ENCODE results near the gene RNF26.

The RNF26 gene

DNA sequence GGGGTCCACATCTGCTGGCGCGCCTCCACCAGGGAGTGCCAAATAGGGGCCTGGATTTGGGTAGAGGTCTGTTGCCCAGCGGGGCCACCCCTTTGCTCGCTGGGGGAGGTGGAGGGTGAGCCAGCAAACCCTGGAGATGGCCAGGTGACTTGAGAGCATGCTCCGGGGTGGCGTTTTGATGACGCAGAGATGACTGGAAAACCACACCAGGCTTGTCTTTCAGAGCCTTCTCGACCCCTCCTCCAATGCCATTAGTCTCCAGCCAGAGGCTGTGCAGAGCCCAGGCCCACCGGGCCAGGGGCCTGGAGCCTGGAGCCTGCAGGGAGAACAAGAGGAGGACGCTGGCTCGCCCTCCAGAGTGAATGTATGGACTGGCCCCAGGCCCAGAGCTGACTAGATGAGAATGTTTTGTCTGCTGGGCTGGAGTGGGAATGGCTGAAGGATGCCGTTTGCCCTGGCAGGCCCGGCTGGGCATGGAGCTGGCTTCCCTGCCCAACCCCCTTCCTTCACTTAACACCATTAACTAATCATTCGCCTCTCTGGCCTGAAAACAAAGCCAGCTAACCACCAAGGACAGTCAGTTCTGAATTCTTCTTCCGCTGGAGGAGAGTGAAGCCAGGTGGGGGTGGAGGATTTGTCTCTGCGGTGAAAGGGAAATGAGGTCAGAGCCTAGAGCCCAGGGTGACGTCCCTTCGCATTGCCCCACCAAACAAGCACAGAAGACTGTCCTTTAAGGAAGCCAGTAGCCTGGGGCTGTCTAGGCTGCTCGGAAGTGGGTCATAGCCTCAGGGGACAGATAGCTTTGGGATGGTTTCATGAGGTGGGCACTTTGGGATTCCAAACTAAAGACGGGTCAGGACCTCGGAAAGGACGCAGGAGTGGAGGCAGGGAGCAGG, 15.8 kb upstream of the RNF26 start:
- TF ChIP-seq, protein P1, sequence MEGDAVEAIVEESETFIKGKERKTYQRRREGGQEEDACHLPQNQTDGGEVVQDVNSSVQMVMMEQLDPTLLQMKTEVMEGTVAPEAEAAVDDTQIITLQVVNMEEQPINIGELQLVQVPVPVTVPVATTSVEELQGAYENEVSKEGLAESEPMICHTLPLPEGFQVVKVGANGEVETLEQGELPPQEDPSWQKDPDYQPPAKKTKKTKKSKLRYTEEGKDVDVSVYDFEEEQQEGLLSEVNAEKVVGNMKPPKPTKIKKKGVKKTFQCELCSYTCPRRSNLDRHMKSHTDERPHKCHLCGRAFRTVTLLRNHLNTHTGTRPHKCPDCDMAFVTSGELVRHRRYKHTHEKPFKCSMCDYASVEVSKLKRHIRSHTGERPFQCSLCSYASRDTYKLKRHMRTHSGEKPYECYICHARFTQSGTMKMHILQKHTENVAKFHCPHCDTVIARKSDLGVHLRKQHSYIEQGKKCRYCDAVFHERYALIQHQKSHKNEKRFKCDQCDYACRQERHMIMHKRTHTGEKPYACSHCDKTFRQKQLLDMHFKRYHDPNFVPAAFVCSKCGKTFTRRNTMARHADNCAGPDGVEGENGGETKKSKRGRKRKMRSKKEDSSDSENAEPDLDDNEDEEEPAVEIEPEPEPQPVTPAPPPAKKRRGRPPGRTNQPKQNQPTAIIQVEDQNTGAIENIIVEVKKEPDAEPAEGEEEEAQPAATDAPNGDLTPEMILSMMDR (IDR thresholded peaks at IDR 0.05; ENCODE audit: borderline replicate concordance, control extremely low read depth, extremely low read depth, insufficient read depth, missing control alignments): no peak
- in situ Hi-C loops (cut with MboI; ENCODE audit: low sequenced_read_pairs, unreplicated experiment): no loop called here
- DNase-seq (ENCODE audit: low spot score): peak; percentile 86

DNA sequence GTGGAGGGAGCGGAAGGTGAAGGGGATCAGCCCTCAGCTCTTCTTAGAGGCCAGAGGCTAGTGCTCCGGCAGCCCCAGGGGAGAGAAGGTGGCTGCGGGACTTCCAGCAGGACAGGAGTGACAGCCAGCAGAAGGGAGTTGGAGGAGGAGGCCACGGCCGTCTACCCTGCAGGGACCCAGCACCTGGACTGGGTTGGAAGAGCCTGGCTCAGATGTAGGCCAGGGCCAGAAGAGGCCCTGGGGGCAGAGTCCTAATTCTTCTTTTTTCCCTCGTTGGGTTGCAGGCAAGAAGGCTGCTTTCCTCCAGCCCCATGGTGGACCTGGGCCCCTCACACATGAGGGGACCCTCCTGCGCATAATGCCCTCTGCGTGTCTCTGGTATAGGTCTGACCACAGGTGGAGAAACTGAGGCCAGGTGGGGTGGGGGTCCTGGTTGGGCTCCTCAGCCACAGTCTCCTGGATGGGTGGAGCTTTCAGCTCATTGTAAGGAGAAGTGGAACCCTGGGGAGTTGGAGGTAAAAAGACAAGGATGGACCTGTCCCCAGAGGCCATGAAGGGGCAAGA, 15.1 kb upstream of the RNF26 start:
- in situ Hi-C loops (cut with MboI; ENCODE audit: low sequenced_read_pairs, unreplicated experiment): no loop called here
- TF ChIP-seq, protein P1 (IDR thresholded peaks at IDR 0.05; ENCODE audit: borderline replicate concordance, control extremely low read depth, extremely low read depth, insufficient read depth, missing control alignments): no peak
- no peak for DNase-seq (ENCODE audit: low spot score)

DNA sequence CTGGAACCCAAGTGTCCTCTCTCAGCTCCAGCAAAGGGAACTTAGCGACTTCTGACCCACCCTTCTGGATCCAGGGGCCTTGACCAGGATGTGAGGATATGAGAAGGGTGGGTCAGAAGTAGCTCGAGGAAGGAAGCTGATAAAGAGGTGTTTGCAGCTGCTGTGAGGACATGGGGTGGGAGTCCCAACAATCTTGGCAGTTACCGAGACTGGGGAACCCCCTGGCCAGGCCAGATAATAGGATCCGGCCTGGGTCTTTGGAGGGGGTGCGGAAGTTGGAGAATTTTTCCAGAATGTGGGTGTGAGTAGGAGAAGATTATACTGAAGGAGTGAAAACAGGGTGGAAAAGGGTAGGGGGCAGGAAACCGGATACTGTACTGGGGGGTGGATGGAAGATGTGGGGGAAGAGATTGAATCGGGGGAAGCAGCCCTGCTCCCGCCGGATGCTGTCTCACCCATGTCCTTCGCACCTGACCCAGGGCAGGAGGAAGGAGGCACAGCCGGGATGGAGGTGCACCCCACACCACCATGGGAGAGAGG, 14.6 kb upstream of the RNF26 start:
- TF ChIP-seq, protein P1 (IDR thresholded peaks at IDR 0.05; ENCODE audit: borderline replicate concordance, control extremely low read depth, extremely low read depth, insufficient read depth, missing control alignments): no peak
- in situ Hi-C loops (cut with MboI; ENCODE audit: low sequenced_read_pairs, unreplicated experiment): no loop called here
- DNase-seq (ENCODE audit: low spot score): peak; percentile 41

DNA sequence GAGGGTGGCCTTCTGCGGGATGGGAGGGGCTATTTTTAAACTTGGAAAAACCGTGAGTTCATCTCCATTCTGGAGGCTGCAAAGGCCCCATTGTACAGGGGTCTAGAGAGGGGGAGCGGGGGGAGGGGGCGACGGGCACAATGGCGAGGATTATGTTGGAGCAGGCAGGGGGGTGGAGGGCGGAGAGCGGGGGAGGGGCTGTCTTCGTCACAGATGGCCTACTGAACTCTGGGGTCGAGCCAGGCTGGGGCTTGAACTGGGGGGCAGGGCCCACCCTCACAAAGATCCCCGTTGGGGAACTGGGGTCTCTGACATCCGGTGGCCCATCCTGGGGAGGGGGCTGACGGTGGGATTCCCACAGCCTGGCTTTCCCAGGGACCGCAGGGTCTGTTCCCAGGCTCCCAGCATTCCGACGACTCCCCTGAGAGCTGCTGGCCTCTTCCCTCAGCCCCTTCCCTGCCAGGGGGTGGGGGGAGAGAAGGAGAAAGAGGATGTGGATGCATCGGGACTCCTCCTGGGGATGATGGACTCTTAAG, 14.0 kb upstream of the RNF26 start:
- DNase-seq (ENCODE audit: low spot score): peak; percentile 26
- in situ Hi-C loops (cut with MboI; ENCODE audit: low sequenced_read_pairs, unreplicated experiment): no loop called here
- TF ChIP-seq, protein P1 (IDR thresholded peaks at IDR 0.05; ENCODE audit: borderline replicate concordance, control extremely low read depth, extremely low read depth, insufficient read depth, missing control alignments): no peak

DNA sequence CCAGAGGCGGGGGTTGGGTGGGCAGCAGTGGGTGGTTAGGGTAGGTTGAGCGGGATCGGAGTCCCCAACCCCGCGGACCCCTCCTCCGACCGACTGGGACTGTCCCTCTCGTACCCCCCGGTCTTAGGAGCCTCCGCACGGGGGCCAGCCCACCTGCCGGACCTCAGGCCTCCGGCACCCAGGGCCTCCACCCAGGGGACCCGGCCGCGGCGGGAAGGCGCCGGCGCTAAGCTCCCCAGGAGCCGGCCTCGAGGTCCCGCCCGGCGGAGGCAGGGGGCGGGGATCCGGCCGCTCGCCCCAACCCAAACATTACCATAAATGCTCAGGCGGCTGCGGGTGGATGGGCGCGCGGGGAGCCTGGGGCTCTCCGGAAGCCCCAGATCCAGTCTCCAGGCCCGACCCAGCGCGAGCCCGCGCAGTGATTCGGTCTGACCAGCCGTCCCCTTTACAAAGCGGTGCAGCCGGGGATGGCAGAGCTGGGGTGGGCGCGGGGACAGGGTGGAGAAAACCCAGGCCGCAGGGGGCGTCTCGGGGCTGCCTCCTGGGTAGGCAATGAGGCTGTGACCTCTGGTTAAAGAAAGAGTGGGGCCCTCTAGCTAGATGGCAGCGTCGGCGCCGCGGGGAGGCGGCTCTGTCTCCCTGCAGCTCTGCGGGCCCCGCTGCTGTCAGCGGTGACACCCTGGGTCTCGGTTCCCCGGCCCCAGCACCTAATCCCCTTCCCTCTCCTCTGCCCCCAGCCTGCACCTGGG, 13.4 kb upstream of the RNF26 start:
- TF ChIP-seq, protein P1 (IDR thresholded peaks at IDR 0.05; ENCODE audit: borderline replicate concordance, control extremely low read depth, extremely low read depth, insufficient read depth, missing control alignments): no peak
- in situ Hi-C loops (cut with MboI; ENCODE audit: low sequenced_read_pairs, unreplicated experiment): no loop called here
- peak; percentile 90 for DNase-seq (ENCODE audit: low spot score)

DNA sequence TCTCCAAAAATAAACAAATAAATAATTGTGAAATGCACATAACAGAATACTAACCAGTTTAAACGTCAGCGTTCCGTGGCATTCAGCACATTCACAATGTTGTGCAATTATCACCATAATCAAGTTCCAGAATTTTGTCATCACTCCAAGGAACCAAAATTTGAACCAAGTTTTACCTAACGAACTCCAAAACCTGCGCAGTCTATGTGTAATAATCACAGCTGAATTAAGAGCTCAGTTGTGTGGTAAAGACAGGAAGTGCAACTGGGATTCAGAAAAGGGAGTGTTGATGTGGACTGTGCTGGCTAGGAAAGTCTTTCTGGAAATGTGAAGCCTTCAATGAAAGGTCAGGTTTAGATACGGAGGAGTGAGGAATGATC, 12.0 kb upstream of the RNF26 start:
- TF ChIP-seq, protein P1 (IDR thresholded peaks at IDR 0.05; ENCODE audit: borderline replicate concordance, control extremely low read depth, extremely low read depth, insufficient read depth, missing control alignments): no peak
- in situ Hi-C loops (cut with MboI; ENCODE audit: low sequenced_read_pairs, unreplicated experiment): no loop called here
- DNase-seq (ENCODE audit: low spot score): no peak

All from GM13976 (cell line).